Cardiac muscle cell (in vitro differentiated cells and primary cell): ENCODE results near the gene AP4E1. TPM values are rescaled to one million over a fixed set of nuclear protein-coding genes. Genes with fewer than 3 reads are reported as not detected.

Source experiments
- DNase-seq, 2 donors: peaks; one replicate each; pipeline versions ENCODE4 v3.0.0 to v3.0.0-alpha.2; 2010 to 2017; ENCODE audit warnings: low read depth in 1 of 2, low spot score in 1 of 2
- H3K27ac ChIP-seq: fragments of 200-600 bp; sonication (generic); 2 replicates; pipeline ENCODE4 v1.5.1; 2016
- H3K27me3 ChIP-seq: fragments of 200-600 bp; sonication (generic); 2 replicates; pipeline ENCODE4 v1.6.0; 2016; ENCODE audit warnings: control low read depth
- H3K36me3 ChIP-seq: fragments of 200-600 bp; sonication (generic); 2 replicates; pipeline ENCODE4 v1.5.1; 2016; ENCODE audit warnings: control low read depth
- H3K4me1 ChIP-seq: fragments of 200-600 bp; sonication (generic); 2 replicates; pipeline ENCODE4 v1.8.1; 2017; ENCODE audit warnings: low read depth, mild to moderate bottlenecking, mixed run types
- H3K4me3 ChIP-seq: fragments of 200-600 bp; sonication (generic); 2 replicates; pipeline ENCODE4 v1.5.1; 2016; ENCODE audit warnings: mild to moderate bottlenecking
- H3K9me3 ChIP-seq: fragments of 200-600 bp; sonication (generic); 2 replicates; pipeline ENCODE4 v1.5.1; 2017; ENCODE audit warnings: low read depth, mild to moderate bottlenecking, control low read depth
- CTCF ChIP-seq: IDR thresholded peaks from 2 replicates; pipeline ENCODE4 v1.5.1; 2012; ENCODE audit warnings: low read depth, mild to moderate bottlenecking, low read length
- polyA plus RNA-seq: library from polyadenylated mRNA; unstranded; fragments of >200 nt; fragmentation: Nextera tagmentation; extraction: Ambion mirVana; gene quantifications from 2 replicates; pipeline ENCODE4 v1.2.1, GENCODE V29; 2016
- total RNA-seq: library from RNA; depleted of rRNA; stranded (reverse); fragments of >200 nt; gene quantifications from 2 replicates; pipeline ENCODE4 v1.2.3, GENCODE V29; 2016

AP4E1 gene
- total and polyA plus RNA-seq, 2 experiments from 2014 or later: 6.1 to 7.3 TPM

- Histone ChIP-seq H3K9me3 (no peaks in the 10 kb centered on the region), H3K27me3 (no peaks in the 10 kb centered on the region), H3K27ac (no peak overlapping the region), H3K4me3 (no peak overlapping the region), H3K36me3 (peaks cover 6% of the 10 kb centered on the region), H3K4me1 (no peaks in the 10 kb centered on the region)
- no peak for DNase-seq
- no peak for TF ChIP-seq CTCF
Observed at GRCh38 chr15:50993598-50993997, 85.1 kb downstream of the AP4E1 start.

GRCh38 chr15:50996641-50997040, 88.2 kb downstream of the AP4E1 start:
- H3K27ac ChIP-seq: no peak overlapping the region
- peak in 1 of 2 donors; percentile 9 for DNase-seq

GRCh38 chr15:50997371-50998051, 89.0 kb downstream of the AP4E1 start:
- Histone ChIP-seq H3K4me1 (no peaks in the 10 kb centered on the region), H3K9me3 (no peaks in the 10 kb centered on the region), H3K27ac (no peak overlapping the region), H3K4me3 (no peak overlapping the region), H3K27me3 (no peaks in the 10 kb centered on the region), H3K36me3 (peaks cover 21% of the 10 kb centered on the region)
- no peak for DNase-seq
- TF ChIP-seq CTCF: no peak

More at GRCh38 chr15:50996641-50997040, 88.2 kb downstream of the AP4E1 start:
- no peaks in the 10 kb centered on the region for H3K9me3 ChIP-seq
- no peaks in the 10 kb centered on the region for H3K4me1 ChIP-seq
- H3K27me3 ChIP-seq: no peaks in the 10 kb centered on the region
- no peak overlapping the region for H3K4me3 ChIP-seq
- no peak for TF ChIP-seq CTCF
- H3K36me3 ChIP-seq: peaks cover 19% of the 10 kb centered on the region

- no peaks in the 10 kb centered on the region for H3K9me3 ChIP-seq
- DNase-seq: peak in 1 of 2 donors; percentile 57
- H3K27me3 ChIP-seq: no peaks in the 10 kb centered on the region
- no peak for TF ChIP-seq CTCF
- no peaks in the 10 kb centered on the region for H3K4me1 ChIP-seq
- H3K4me3 ChIP-seq: no peak overlapping the region
- no peak overlapping the region for H3K27ac ChIP-seq
- H3K36me3 ChIP-seq: peaks cover 22% of the 10 kb centered on the region
Observed at GRCh38 chr15:51004103-51004551, 95.6 kb downstream of the AP4E1 start.

GRCh38 chr15:51006336-51006985, 98.0 kb downstream of the AP4E1 start:
- Histone ChIP-seq H3K4me1 (no peaks in the 10 kb centered on the region), H3K4me3 (no peak overlapping the region), H3K27ac (no peak overlapping the region), H3K27me3 (no peaks in the 10 kb centered on the region), H3K9me3 (no peaks in the 10 kb centered on the region), H3K36me3 (peaks cover 13% of the 10 kb centered on the region)
- DNase-seq: no peak
- no peak for TF ChIP-seq CTCF
